ENCODE data around the gene MSL1. TPM values are rescaled to one million over a fixed set of nuclear protein-coding genes. Genes with fewer than 3 reads are reported as not detected.

Gene MSL1
- total RNA-seq, 1 donor from 2014 or later = 135 TPM

DNA sequence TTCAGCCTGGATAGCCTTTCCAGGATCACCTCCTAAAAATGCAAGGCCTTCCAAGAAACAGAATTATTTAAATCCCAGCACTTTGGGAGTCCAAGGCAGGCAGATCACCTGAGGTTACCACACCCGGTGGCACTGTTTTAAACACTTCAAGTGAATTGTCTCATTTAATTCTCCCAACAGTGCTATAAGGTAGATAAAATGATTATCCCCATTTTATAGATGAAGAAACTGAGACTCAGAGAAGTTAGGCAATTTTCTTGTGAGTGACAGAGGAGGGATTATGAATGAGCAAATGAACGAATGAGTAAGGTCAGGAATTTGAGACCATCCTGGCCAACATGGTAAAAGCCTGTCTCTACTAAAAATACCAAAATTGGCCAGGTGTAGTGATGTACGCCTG is 42.2 kb upstream of the MSL1 start:
- TF ChIP-seq, protein P1, sequence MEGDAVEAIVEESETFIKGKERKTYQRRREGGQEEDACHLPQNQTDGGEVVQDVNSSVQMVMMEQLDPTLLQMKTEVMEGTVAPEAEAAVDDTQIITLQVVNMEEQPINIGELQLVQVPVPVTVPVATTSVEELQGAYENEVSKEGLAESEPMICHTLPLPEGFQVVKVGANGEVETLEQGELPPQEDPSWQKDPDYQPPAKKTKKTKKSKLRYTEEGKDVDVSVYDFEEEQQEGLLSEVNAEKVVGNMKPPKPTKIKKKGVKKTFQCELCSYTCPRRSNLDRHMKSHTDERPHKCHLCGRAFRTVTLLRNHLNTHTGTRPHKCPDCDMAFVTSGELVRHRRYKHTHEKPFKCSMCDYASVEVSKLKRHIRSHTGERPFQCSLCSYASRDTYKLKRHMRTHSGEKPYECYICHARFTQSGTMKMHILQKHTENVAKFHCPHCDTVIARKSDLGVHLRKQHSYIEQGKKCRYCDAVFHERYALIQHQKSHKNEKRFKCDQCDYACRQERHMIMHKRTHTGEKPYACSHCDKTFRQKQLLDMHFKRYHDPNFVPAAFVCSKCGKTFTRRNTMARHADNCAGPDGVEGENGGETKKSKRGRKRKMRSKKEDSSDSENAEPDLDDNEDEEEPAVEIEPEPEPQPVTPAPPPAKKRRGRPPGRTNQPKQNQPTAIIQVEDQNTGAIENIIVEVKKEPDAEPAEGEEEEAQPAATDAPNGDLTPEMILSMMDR (IDR thresholded peaks at IDR 0.05; ENCODE audit: unreplicated experiment) = no peak
- DNase-seq (ENCODE audit: low spot score in 2 of 2, unreplicated experiment in 2 of 2) = no peak
- H3K4me1 Mint-ChIP-seq = peaks cover 12% of the 10 kb centered on the region
- H3K27ac Mint-ChIP-seq = no peak overlapping the region
- H3K4me3 Mint-ChIP-seq = no peak overlapping the region
- no peaks in the 10 kb centered on the region for H3K9me3 Mint-ChIP-seq
- peaks cover 10% of the 10 kb centered on the region for H3K36me3 Mint-ChIP-seq
- H3K27me3 Mint-ChIP-seq (ENCODE audit: low read depth) = no peaks in the 10 kb centered on the region

GRCh38 chr17:40084477-40084876 is 37.3 kb upstream of the MSL1 start:
- Mint-ChIP-seq H3K27me3 (ENCODE audit: low read depth) (no peaks in the 10 kb centered on the region), H3K4me3 (no peak overlapping the region), H3K9me3 (no peaks in the 10 kb centered on the region), H3K4me1 (peaks cover 5% of the 10 kb centered on the region), H3K36me3 (peaks cover 22% of the 10 kb centered on the region), H3K27ac (no peak overlapping the region)
- TF ChIP-seq, protein P1 (IDR thresholded peaks at IDR 0.05; ENCODE audit: unreplicated experiment) = no peak
- DNase-seq (ENCODE audit: low spot score in 2 of 2, unreplicated experiment in 2 of 2) = no peak

GRCh38 chr17:40086150-40087044 is 35.4 kb upstream of the MSL1 start:
- Mint-ChIP-seq H3K36me3 (peaks cover 22% of the 10 kb centered on the region), H3K27ac (no peak overlapping the region), H3K4me1 (peaks cover 17% of the 10 kb centered on the region), H3K27me3 (ENCODE audit: low read depth) (no peaks in the 10 kb centered on the region), H3K4me3 (no peak overlapping the region), H3K9me3 (no peaks in the 10 kb centered on the region)
- TF ChIP-seq, protein P1 (IDR thresholded peaks at IDR 0.05; ENCODE audit: unreplicated experiment) = peak; percentile 44
- DNase-seq (ENCODE audit: low spot score in 2 of 2, unreplicated experiment in 2 of 2) = no peak

DNA sequence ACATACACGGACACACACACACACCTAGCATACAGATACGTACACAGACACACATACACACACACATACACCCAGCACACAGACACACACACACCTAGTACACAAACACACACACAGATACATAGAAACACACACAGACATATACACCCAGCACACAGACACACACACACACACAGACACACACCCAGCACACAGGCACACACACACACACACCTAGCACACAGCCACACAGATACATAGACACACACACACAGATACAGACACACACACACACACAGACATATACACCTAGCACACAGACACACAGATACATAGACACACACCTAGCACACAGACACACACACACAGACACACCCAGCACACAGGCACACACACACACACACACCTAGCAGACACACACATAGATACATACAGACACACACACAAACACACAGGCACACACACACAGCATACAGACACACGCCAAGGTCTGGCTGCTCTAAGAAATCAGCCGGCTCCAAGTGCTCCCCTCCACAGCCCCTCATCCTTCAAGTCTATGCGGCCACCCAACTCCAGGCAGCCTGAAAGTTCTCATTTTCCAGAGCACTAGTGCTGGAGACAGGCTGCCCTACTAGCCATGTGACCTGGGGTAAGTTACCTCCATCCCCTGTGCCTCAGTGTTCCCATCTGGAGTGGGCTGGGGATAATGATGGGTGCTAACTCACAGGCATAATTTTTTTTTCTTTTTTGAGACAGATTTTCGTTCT is 34.5 kb upstream of the MSL1 start:
- Mint-ChIP-seq H3K27me3 (ENCODE audit: low read depth) (no peaks in the 10 kb centered on the region), H3K4me1 (peaks cover 21% of the 10 kb centered on the region), H3K27ac (no peak overlapping the region), H3K9me3 (no peaks in the 10 kb centered on the region), H3K36me3 (peaks cover 22% of the 10 kb centered on the region), H3K4me3 (no peak overlapping the region)
- no peak for DNase-seq (ENCODE audit: low spot score in 2 of 2, unreplicated experiment in 2 of 2)
- TF ChIP-seq, protein P1 (IDR thresholded peaks at IDR 0.05; ENCODE audit: unreplicated experiment) = no peak

GRCh38 chr17:40087903-40088718 is 33.7 kb upstream of the MSL1 start:
- DNase-seq (ENCODE audit: low spot score in 2 of 2, unreplicated experiment in 2 of 2) = no peak
- no peaks in the 10 kb centered on the region for H3K9me3 Mint-ChIP-seq
- H3K27ac Mint-ChIP-seq = no peak overlapping the region
- H3K4me3 Mint-ChIP-seq = no peak overlapping the region
- TF ChIP-seq, protein P1 (IDR thresholded peaks at IDR 0.05; ENCODE audit: unreplicated experiment) = no peak
- H3K36me3 Mint-ChIP-seq = peaks cover 22% of the 10 kb centered on the region
- peaks cover 21% of the 10 kb centered on the region for H3K4me1 Mint-ChIP-seq
- no peaks in the 10 kb centered on the region for H3K27me3 Mint-ChIP-seq (ENCODE audit: low read depth)
